ENCODE measurements around the gene CYSLTR2.

CYSLTR2 gene

DNA sequence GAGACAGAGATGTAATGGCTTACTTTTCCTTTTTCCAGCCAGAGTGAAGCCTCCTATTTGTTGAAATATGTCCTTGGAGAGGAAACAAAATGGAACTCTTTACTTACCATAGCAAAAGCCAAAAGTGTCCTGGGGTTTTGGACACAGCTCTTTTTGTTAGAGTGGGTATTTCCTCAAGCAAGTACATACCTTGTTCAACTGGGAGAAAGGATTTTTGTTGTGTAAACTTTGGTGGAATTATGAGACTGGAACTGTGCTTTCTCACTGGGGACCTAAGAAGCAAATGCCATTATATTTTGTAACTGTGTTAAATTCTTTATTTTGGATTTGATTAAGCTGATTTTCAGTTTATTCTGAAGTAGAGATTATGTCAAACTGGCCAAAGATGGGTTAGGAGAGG is 58.4 kb downstream of the CYSLTR2 start:
- Histone ChIP-seq H3K4me2 (no peak overlapping the region), H3K27ac (no peak overlapping the region), H4K20me1 (no peaks in the 10 kb centered on the region), H3K4me3 (no peak overlapping the region), H3K9ac (no peak overlapping the region), H3K27me3 (no peaks in the 10 kb centered on the region), H3K4me1 (no peaks in the 10 kb centered on the region), H3K36me3 (no peaks in the 10 kb centered on the region), H3K9me3 (peaks cover 38% of the 10 kb centered on the region)
- no peak for TF ChIP-seq Cebpa-rat (IDR thresholded peaks at IDR 0.05)

DNA sequence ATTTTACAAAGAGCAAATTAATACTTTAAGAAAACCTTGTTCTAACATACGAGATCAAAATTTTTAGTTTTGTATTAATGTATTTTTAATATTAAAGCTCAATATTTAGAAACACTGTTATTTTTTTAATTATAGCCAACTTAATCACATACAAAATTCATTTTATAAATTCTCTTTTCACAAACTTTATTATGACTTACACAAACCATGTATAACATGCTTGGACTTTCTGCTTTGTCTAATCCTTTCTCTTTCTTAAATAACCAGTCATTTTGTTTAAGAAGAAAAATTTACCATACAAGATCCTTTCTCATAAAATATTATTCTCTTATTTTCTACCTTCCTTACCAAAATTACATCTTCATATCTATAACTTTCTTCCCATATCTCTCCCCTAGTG is 62.2 kb downstream of the CYSLTR2 start:
- Histone ChIP-seq H3K36me3 (no peaks in the 10 kb centered on the region), H3K4me2 (no peak overlapping the region), H3K27ac (no peak overlapping the region), H3K9me3 (peaks cover 70% of the 10 kb centered on the region), H3K4me1 (no peaks in the 10 kb centered on the region), H4K20me1 (no peaks in the 10 kb centered on the region), H3K9ac (no peak overlapping the region), H3K4me3 (no peak overlapping the region), H3K27me3 (no peaks in the 10 kb centered on the region)
- TF ChIP-seq Cebpa-rat (IDR thresholded peaks at IDR 0.05), result no peak

DNA sequence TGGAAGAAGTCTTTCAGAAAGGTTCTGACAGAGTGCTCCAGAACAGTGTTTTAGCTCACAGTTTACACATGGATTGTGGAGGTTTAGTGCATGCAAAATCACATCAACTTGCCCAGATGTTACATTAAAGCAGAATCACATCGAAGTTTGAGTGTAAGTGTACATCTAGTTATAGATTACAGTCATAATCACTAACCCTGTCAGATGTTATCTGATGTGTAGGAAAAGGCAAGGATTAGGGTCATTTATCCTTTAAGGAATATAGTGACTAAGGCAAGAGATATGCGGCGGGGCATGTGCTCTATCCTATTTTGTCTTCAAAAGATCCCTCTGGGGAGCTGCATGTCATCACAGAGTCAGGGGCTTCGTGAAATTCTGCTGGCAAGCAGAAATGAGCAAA is 66.9 kb downstream of the CYSLTR2 start:
- Histone ChIP-seq H3K36me3 (no peaks in the 10 kb centered on the region), H3K4me3 (no peak overlapping the region), H4K20me1 (no peaks in the 10 kb centered on the region), H3K27ac (no peak overlapping the region), H3K4me2 (no peak overlapping the region), H3K27me3 (no peaks in the 10 kb centered on the region), H3K9ac (no peak overlapping the region), H3K9me3 (peaks cover 50% of the 10 kb centered on the region), H3K4me1 (no peaks in the 10 kb centered on the region)
- no peak for TF ChIP-seq Cebpa-rat (IDR thresholded peaks at IDR 0.05)

DNA sequence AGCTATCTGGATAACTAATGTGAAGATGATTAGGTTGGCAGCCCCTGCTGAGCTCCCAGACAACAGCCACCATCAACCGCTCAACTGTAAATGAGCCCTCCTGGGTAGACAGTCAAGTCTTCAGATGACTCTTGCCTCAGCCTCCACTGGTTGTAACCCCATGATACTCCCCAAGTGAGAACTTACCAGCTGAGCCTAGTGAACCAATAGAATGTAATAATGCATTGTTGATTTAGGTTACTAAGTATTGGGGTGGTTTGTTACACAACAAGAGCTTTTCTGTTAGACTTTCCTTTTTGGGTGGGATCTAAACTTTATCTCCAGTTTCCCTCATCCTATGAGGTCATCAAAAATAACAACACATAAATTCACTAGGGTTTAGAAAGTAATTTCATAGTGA is 69.4 kb downstream of the CYSLTR2 start:
- Histone ChIP-seq H3K4me1 (peaks cover 5% of the 10 kb centered on the region; the same call in 1 of the 2 replicates), H4K20me1 (no peaks in the 10 kb centered on the region), H3K4me2 (no peak overlapping the region), H3K27me3 (no peaks in the 10 kb centered on the region), H3K4me3 (no peak overlapping the region), H3K36me3 (no peaks in the 10 kb centered on the region), H3K9ac (no peak overlapping the region), H3K27ac (no peak overlapping the region), H3K9me3 (peaks cover 29% of the 10 kb centered on the region)
- TF ChIP-seq Cebpa-rat (IDR thresholded peaks at IDR 0.05), result no peak

DNA sequence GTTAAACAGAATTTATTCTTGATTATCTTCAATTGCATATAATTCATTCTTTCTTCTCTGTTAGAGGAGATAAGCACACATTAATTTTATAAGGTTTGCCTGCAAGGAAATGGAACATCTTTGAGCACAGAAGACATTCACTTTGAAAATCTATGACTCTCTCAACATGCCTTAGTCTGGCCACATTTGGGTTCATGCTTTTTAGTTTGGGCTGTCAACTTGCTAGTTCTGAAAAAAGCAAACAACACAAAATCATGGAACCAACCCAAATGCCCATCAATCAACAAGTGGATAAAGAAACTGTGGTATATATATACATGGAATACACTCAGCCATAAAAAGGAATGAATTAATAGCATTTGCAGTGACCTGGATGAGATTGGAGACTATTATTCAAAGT is 71.5 kb downstream of the CYSLTR2 start:
- Histone ChIP-seq H3K9ac (no peak overlapping the region), H3K9me3 (peaks cover 10% of the 10 kb centered on the region), H3K4me2 (no peak overlapping the region), H3K27ac (no peak overlapping the region), H3K36me3 (no peaks in the 10 kb centered on the region), H3K4me3 (no peak overlapping the region), H3K4me1 (peaks cover 5% of the 10 kb centered on the region; the same call in 1 of the 2 replicates), H4K20me1 (no peaks in the 10 kb centered on the region), H3K27me3 (no peaks in the 10 kb centered on the region)
- TF ChIP-seq Cebpa-rat (IDR thresholded peaks at IDR 0.05), result no peak

DNA sequence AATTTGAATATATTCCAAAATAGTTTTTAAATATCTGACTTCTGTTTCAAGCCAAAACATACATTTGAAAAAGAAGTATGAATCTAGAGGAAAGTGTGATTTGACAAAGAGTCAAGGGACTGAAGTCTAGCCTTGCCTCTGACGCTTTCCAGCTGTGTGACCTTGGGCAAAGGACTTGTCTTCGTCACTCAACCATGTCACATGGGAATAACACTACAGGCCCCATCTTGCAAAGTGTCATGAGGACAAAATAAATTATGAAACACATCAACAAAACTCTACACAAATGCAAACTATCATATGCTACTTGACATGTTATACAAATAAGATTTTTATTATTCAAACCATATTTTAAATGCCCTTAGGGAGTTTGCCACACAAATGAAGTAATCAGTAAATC is 73.0 kb downstream of the CYSLTR2 start:
- Histone ChIP-seq H3K27ac (no peak overlapping the region), H3K4me2 (no peak overlapping the region), H3K9me3 (peaks cover 5% of the 10 kb centered on the region), H3K4me1 (peaks cover 5% of the 10 kb centered on the region; the same call in 1 of the 2 replicates), H3K27me3 (no peaks in the 10 kb centered on the region), H3K9ac (no peak overlapping the region), H4K20me1 (no peaks in the 10 kb centered on the region), H3K36me3 (no peaks in the 10 kb centered on the region), H3K4me3 (no peak overlapping the region)
- TF ChIP-seq Cebpa-rat (IDR thresholded peaks at IDR 0.05), result no peak

DNA sequence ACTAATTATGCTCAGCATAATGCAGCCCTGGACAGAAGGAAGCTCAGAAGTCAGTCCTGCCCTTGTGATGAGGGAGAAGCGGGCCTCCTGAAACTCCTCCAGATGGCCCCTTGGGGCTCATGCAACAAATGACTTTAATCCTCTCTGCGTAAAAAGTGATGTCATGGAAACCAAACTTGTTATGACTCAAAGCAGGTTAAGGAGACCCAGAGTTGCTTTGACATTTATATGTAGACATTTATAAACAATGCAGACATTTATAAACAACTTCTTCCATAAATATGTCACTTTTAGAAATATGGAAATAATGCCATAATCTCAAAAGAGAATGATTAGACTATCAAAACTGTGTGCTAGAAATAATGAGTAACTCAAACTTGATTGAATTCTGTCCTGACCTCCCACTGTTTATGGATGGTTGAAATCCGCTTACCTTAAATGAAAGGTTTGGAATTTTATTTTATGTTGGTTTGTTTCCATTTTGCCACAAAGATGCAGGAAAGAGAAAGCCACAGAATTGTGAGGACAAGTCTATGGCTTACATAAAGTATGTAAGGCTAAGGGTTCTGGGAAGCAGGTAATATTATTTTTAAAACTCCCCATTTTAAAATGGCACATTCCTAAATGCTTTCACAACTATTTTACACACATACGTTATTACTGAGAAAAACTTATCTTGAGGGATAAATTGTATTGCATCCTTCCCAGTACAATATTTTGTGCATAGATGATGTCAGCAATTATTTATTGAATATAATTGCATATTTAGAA is 73.7 kb downstream of the CYSLTR2 start:
- H3K9me3 ChIP-seq, result peaks cover 8% of the 10 kb centered on the region
- H3K36me3 ChIP-seq, result no peaks in the 10 kb centered on the region
- no peak overlapping the region for H3K4me3 ChIP-seq
- no peak overlapping the region for H3K9ac ChIP-seq
- H3K4me1 ChIP-seq, result peaks cover 5% of the 10 kb centered on the region; the same call in 1 of the 2 replicates
- no peaks in the 10 kb centered on the region for H3K27me3 ChIP-seq
- no peaks in the 10 kb centered on the region for H4K20me1 ChIP-seq
- no peak for TF ChIP-seq Cebpa-rat (IDR thresholded peaks at IDR 0.05)
- no peak overlapping the region for H3K27ac ChIP-seq
- no peak overlapping the region for H3K4me2 ChIP-seq

DNA sequence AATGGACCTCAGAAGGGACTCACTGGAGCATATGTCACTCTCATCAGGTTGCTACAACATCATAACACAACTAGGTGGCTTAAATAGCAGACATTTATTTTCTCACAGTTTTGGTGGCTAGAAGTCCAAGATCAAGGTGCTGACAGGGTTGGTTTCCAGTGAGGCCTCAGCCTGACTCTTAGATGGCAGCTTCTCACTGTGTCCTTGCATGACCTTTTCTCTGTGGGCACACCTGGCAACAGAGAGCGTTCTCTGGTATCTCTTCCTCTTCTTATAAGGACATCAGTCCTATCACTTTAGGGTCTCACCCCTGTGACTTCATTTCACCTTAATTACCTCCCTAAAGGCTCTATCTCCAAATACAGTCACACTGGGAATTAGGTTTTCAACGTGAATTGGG is 74.5 kb downstream of the CYSLTR2 start:
- Histone ChIP-seq H3K9me3 (peaks cover 16% of the 10 kb centered on the region), H3K4me1 (peaks cover 5% of the 10 kb centered on the region; the same call in 1 of the 2 replicates), H3K36me3 (no peaks in the 10 kb centered on the region), H3K27ac (no peak overlapping the region), H4K20me1 (no peaks in the 10 kb centered on the region), H3K27me3 (no peaks in the 10 kb centered on the region), H3K4me3 (no peak overlapping the region), H3K9ac (no peak overlapping the region), H3K4me2 (no peak overlapping the region)
- TF ChIP-seq Cebpa-rat (IDR thresholded peaks at IDR 0.05), result no peak

DNA sequence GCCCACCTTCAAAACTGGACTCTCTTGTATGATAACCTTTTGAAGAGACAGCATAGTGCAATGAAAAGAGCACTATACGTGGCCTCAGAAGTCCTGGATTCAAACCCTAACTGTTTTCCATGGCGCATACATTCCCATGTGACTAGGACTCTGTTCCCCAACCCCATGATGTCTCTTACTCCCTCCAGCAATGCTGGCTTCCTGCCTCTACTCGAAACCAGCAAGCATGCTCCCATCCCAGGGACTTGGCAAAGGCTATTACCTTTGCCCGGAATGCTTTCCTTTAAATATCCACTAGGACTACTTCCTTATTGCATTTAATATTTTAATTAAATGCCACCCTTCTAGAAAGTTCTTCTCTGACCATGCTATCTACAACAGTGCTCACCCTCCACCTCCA is 75.1 kb downstream of the CYSLTR2 start:
- Histone ChIP-seq H4K20me1 (no peaks in the 10 kb centered on the region), H3K9ac (no peak overlapping the region), H3K9me3 (peaks cover 20% of the 10 kb centered on the region), H3K4me3 (no peak overlapping the region), H3K27me3 (no peaks in the 10 kb centered on the region), H3K4me1 (peaks cover 5% of the 10 kb centered on the region; the same call in 1 of the 2 replicates), H3K27ac (no peak overlapping the region), H3K4me2 (no peak overlapping the region), H3K36me3 (no peaks in the 10 kb centered on the region)
- TF ChIP-seq Cebpa-rat (IDR thresholded peaks at IDR 0.05), result no peak

DNA sequence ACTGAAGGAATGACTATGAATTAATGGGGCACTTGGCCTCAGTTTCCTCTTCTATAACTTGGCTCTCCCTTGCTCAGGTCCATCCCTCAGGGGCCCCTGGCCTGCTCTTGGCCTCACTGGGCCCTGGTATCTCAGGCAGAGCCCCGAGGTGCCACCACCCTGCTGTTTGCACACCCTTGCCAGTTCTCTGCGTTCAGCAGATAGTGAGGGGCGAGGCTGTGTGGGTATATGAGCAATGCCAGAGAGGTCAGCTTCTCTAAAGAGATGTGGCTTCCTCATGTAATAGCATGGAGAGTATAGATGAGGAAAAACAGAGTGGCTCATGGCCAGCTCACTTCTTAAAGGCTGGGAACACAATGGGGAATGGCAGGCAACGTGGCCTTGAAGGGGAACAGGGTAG is 76.1 kb downstream of the CYSLTR2 start:
- no peak overlapping the region for H3K9ac ChIP-seq
- H3K27ac ChIP-seq, result no peak overlapping the region
- H3K4me1 ChIP-seq, result peaks cover 5% of the 10 kb centered on the region; the same call in 1 of the 2 replicates
- no peaks in the 10 kb centered on the region for H4K20me1 ChIP-seq
- no peaks in the 10 kb centered on the region for H3K36me3 ChIP-seq
- H3K9me3 ChIP-seq, result peaks cover 22% of the 10 kb centered on the region
- no peak overlapping the region for H3K4me3 ChIP-seq
- H3K27me3 ChIP-seq, result no peaks in the 10 kb centered on the region
- H3K4me2 ChIP-seq, result no peak overlapping the region
- TF ChIP-seq Cebpa-rat (IDR thresholded peaks at IDR 0.05), result no peak
